GM06990 (cell line): ENCODE measurements around the gene KLF16.
A peak's percentile ranks its signal among the peaks of the same experiment; 100 is the strongest.

Experiments
- DNase-seq: peaks from one replicate; pipeline ENCODE4 v3.0.0-alpha.2; 2011; ENCODE audit not compliant: insufficient read length; ENCODE audit errors: extremely low read depth
- H3K27me3 ChIP-seq: replicated peaks from 2 replicates; pipeline ENCODE4 v1.6.0; 2011; ENCODE audit warnings: low read length; ENCODE audit not compliant: control insufficient read depth, insufficient read depth
- H3K36me3 ChIP-seq: 2 replicates; pipeline ENCODE4 v1.5.1; 2011; ENCODE audit warnings: low read length; ENCODE audit not compliant: control insufficient read depth, insufficient read depth
- H3K4me3 ChIP-seq: replicated peaks from 2 replicates; pipeline ENCODE4 v1.5.1; 2011; ENCODE audit warnings: low read depth, mild to moderate bottlenecking, control low read depth, low read length
- TF ChIP-seq, protein P1 (sequence below): IDR thresholded peaks from 2 replicates; pipeline ENCODE4 v1.5.1; 2011; ENCODE audit warnings: low read length, control low read depth, mild to moderate bottlenecking, inconsistent platforms; ENCODE audit not compliant: insufficient read depth, poor library complexity, severe bottlenecking

Gene KLF16

DNA sequence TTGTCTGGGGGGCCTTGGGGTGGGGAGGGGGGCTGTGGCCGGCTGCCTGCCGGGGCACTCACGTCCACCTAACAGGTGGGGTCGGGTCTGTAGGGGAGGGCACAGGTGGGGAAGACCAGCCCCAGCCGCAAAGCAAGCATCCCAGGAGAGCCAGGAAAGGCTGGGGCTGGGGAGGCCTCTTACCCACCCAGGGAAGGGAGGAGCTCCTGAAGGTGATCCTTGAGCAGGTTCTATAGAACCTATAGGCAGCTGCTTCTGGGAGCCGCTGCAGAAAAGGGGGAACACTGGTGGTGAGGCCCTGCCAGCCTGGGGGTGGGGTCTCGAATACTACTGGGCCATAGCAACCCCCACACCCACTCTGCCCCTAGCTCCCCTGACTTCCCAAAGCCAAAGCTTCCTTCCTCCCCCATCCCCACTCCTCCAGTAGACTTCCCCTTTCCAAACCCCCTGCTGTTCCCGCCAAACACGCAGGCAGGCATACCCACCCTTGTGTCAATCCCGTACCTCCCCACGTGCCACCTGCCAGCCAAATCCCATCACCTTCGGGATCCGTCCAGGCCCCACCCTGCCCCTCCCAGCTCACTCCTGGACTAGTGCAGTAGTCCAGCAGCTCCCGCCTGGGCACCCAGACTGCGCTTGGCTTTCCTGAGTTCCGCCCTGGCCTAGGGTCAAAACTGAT is 5.6 kb downstream of the KLF16 start:
- H3K27me3 ChIP-seq: no peaks in the 10 kb centered on the region
- TF ChIP-seq, protein P1, sequence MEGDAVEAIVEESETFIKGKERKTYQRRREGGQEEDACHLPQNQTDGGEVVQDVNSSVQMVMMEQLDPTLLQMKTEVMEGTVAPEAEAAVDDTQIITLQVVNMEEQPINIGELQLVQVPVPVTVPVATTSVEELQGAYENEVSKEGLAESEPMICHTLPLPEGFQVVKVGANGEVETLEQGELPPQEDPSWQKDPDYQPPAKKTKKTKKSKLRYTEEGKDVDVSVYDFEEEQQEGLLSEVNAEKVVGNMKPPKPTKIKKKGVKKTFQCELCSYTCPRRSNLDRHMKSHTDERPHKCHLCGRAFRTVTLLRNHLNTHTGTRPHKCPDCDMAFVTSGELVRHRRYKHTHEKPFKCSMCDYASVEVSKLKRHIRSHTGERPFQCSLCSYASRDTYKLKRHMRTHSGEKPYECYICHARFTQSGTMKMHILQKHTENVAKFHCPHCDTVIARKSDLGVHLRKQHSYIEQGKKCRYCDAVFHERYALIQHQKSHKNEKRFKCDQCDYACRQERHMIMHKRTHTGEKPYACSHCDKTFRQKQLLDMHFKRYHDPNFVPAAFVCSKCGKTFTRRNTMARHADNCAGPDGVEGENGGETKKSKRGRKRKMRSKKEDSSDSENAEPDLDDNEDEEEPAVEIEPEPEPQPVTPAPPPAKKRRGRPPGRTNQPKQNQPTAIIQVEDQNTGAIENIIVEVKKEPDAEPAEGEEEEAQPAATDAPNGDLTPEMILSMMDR: no peak
- no peaks in the 10 kb centered on the region for H3K36me3 ChIP-seq
- H3K4me3 ChIP-seq: peak overlapping the region; percentile 75
- DNase-seq: no peak

DNA sequence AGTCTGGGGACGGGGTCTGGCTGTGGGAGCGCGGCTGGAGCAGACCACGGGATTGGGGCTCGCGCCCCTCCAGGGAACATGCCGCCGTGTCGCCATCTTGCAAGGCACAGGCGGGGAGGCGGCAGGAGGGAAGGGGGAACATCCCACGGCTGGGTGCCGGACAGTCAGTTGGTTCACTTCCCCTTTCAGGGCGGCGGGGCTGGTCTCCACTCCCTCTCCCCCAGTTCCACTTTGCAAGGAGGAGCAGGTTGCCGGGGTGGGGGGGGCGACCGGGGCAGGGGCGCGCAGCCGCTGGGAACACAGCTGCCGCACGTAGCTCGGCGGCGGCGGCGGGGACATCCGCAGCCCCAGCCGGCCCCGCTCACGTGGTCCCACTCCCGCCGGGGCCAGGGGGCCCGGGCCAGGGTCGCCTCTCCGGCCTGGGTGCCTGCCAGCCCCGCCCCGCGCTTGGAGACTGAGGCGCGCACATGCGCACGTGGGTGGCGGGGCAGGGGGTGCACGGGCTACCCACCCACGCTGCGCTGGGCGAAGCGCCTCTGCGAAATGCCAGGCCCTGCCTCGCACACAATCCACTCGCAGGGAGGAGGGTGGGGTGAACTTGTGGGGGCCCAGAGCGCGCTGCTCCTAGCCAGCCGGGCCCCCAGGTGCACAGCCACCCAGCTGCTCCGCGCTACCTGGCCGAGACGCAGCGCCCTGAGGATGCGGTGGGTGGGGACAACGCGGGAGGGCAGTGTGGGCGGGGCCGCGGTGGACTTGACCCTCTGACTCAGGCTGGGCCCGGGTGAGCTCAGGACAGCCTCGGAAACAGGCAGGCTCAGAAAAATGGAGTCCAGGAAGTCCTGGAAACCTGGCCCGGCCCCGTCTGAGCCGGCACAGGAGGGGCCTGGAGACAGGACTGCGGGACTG is 6.4 kb downstream of the KLF16 start:
- H3K36me3 ChIP-seq: no peaks in the 10 kb centered on the region
- H3K4me3 ChIP-seq: peak overlapping the region; percentile 75
- no peaks in the 10 kb centered on the region for H3K27me3 ChIP-seq
- peak; percentile 80 for DNase-seq
- TF ChIP-seq, protein P1: no peak

GRCh38 chr19:1856345-1856697 is 7.1 kb downstream of the KLF16 start:
- Histone ChIP-seq H3K36me3 (no peaks in the 10 kb centered on the region), H3K4me3 (peak overlapping the region; percentile 75), H3K27me3 (no peaks in the 10 kb centered on the region)
- no peak for DNase-seq
- TF ChIP-seq, protein P1: no peak

GRCh38 chr19:1855828-1856255 is 7.5 kb downstream of the KLF16 start:
- DNase-seq: no peak
- no peaks in the 10 kb centered on the region for H3K27me3 ChIP-seq
- no peaks in the 10 kb centered on the region for H3K36me3 ChIP-seq
- peak overlapping the region; percentile 75 for H3K4me3 ChIP-seq
- TF ChIP-seq, protein P1: no peak

- H3K36me3 ChIP-seq: no peaks in the 10 kb centered on the region
- peak; percentile 88 for DNase-seq
- TF ChIP-seq, protein P1: peak; percentile 15
- H3K27me3 ChIP-seq: no peaks in the 10 kb centered on the region
- H3K4me3 ChIP-seq: peak overlapping the region; percentile 75
Measured at GRCh38 chr19:1855040-1855827, 8.1 kb downstream of the KLF16 start.
